T-cell (primary cell): ENCODE results near the gene TBC1D4. TPM values are rescaled to one million over a fixed set of nuclear protein-coding genes. Genes with fewer than 3 reads are reported as not detected.

ENCODE experiments used
- ATAC-seq, 4 experiments: fragments of 200-7000 bp in 3 of 4; fragments of 150-1000 bp in 1 of 4; cut with Tn5 transposase; replicated peaks in 1 of 4; 1 replicate in 3 of 4; 2 replicates in 1 of 4; pipeline ENCODE4 v1.10.0; 2021; ENCODE audit warnings: moderate library complexity in 3 of 4, mild to moderate bottlenecking in 2 of 4, moderate number of reproducible peaks in 1 of 4
- CTCF ChIA-PET, 2 donors: fragments of 300-600 bp; sonication (Branson Sonifier 250); formaldehyde crosslinking; loops; one replicate each; lab custom pipeline; 2022; ENCODE audit warnings: antibody characterized with exemption in 2 of 2; lab: Charles Lee
- POLR2A ChIA-PET, 2 donors: fragments of 300-600 bp; sonication (Branson Sonifier 250); formaldehyde crosslinking; loops; one replicate each; lab custom pipeline; 2022; ENCODE audit warnings: antibody characterized with exemption in 2 of 2; lab: Charles Lee
- DNase-seq, 35 experiments: peaks; one replicate each; pipeline versions ENCODE4 v3.0.0 to v3.0.0-alpha.2; 2013 to 2023
- H3K27ac ChIP-seq: one replicate; pipeline ENCODE4 v1.5.1; 2013; ENCODE audit warnings: low read length
- H3K27me3 ChIP-seq, 2 experiments: replicated peaks in 1 of 2; 1 replicate in 1 of 2; 2 replicates in 1 of 2; pipeline versions ENCODE4 v1.6.1 to v1.7.0; 2013; ENCODE audit warnings: low read length in 1 of 2, mixed read lengths in 1 of 2; ENCODE audit not compliant: control insufficient read depth in 2 of 2, insufficient read depth in 2 of 2; ENCODE audit errors: extremely low read depth in 1 of 2
- H3K36me3 ChIP-seq, 2 donors: 1 replicate in 1 of 2; 2 replicates in 1 of 2; pipeline versions ENCODE4 v1.6.1 to v1.7.0; 2013; ENCODE audit warnings: low read length in 1 of 2; ENCODE audit not compliant: control insufficient read depth in 2 of 2, insufficient read depth in 1 of 2; ENCODE audit errors: extremely low read depth in 1 of 2
- H3K4me1 ChIP-seq, 2 experiments: 1 replicate in 1 of 2; 2 replicates in 1 of 2; pipeline versions ENCODE4 v1.6.1 to v1.7.0; 2013; ENCODE audit warnings: low read length in 2 of 2, mixed read lengths in 1 of 2; ENCODE audit not compliant: insufficient read depth in 2 of 2, control insufficient read depth in 1 of 2; ENCODE audit errors: extremely low read depth in 1 of 2
- H3K4me3 ChIP-seq, 2 donors: 1 replicate in 1 of 2; 2 replicates in 1 of 2; pipeline versions ENCODE4 v1.5.1 to v1.7.0; 2013; ENCODE audit warnings: mild to moderate bottlenecking in 2 of 2, low read length in 1 of 2, moderate library complexity in 1 of 2; ENCODE audit not compliant: control insufficient read depth in 1 of 2; ENCODE audit errors: extremely low read depth in 1 of 2
- H3K9me3 ChIP-seq: 2 replicates; pipeline ENCODE4 v1.7.0; 2013
- H3K27ac Mint-ChIP-seq, 2 donors: one replicate each; pipeline ENCODE4 v1.8.0; 2020 to 2021; ENCODE audit warnings: mild to moderate bottlenecking in 2 of 2, mixed read lengths in 2 of 2
- H3K27me3 Mint-ChIP-seq, 2 donors: one replicate each; pipeline ENCODE4 v1.8.0; 2021 to 2022; ENCODE audit warnings: mixed read lengths in 2 of 2
- H3K36me3 Mint-ChIP-seq: one replicate; pipeline ENCODE4 v1.8.0; 2021; ENCODE audit warnings: mixed read lengths
- H3K4me1 Mint-ChIP-seq, 3 donors: one replicate each; pipeline ENCODE4 v1.8.0; 2020 to 2022; ENCODE audit warnings: mixed read lengths in 3 of 3, mild to moderate bottlenecking in 1 of 3
- H3K4me3 Mint-ChIP-seq, 3 donors: one replicate each; pipeline ENCODE4 v1.8.0; 2020 to 2022; ENCODE audit warnings: mild to moderate bottlenecking in 3 of 3, mixed read lengths in 3 of 3, moderate library complexity in 3 of 3
- H3K9me3 Mint-ChIP-seq, 3 donors: one replicate each; pipeline ENCODE4 v1.8.0; 2020 to 2022; ENCODE audit warnings: mixed read lengths in 3 of 3
- WGBS: methylation state at CpG from one replicate; pipeline ENCODE4 v1.1.5; 2013; ENCODE audit warnings: missing lambda C conversion rate; ENCODE audit not compliant: insufficient coverage; 5-methylcytosine and 5-hydroxymethylcytosine counted together
- total RNA-seq, 35 experiments: library from RNA in 6 of 35; stranded (reverse) in 6 of 35; fragments of 120-200 nt in 1 of 35; gene quantifications; one replicate each; pipeline versions ENCODE4 v1.2.1 to v1.2.4 and lab custom pipeline; 2013 to 2026

Gene TBC1D4
- total RNA-seq, 5 donors from 2014 or later (not counting 1 experiment from before 2014, with no cell fraction given), result 45.7 to 67.9 (median 56.8) TPM

GRCh38 chr13:75372923-75373841 is 108.8 kb downstream of the TBC1D4 start:
- no peak overlapping the region for H3K27ac Mint-ChIP-seq
- H3K4me1 Mint-ChIP-seq, result no peaks in the 10 kb centered on the region
- no peaks in the 10 kb centered on the region for H3K9me3 Mint-ChIP-seq
- ChIA-PET CTCF (interaction anchor here (0.5 to 1.8 kb wide), 5 partner anchors 9 to 323 kb away, joined by 3 to 6 read pairs (median 4); no protein-coding TSS in a partner anchor), POLR2A (interaction anchor here (0.6 kb wide), 2 partner anchors 32 to 1115 kb away, joined by 3 to 5 read pairs; no protein-coding TSS in a partner anchor)
- H3K4me3 Mint-ChIP-seq, result no peak overlapping the region
- Histone ChIP-seq H3K36me3 (no peaks in the 10 kb centered on the region), H3K4me1 (no peaks in the 10 kb centered on the region), H3K4me3 (no peak overlapping the region), H3K27me3 (no peaks in the 10 kb centered on the region), H3K27ac (no peak overlapping the region), H3K9me3 (no peaks in the 10 kb centered on the region)
- no peaks in the 10 kb centered on the region for H3K36me3 Mint-ChIP-seq
- 93% methylated on average over 2 of the region's 13 CpGs for WGBS
- no peak for ATAC-seq
- peaks cover 0 to 3% of the 10 kb centered on the region in 2 donors for H3K27me3 Mint-ChIP-seq
- no peak for DNase-seq

GRCh38 chr13:75372517-75372916 is 109.5 kb downstream of the TBC1D4 start:
- DNase-seq (peak in 3 of 35 experiments; percentile 8 to 60 (median 12)), ATAC-seq (peak in 3 of 4 experiments; percentile 62 to 69 (median 62))
- no peaks in the 10 kb centered on the region for H3K4me1 ChIP-seq
- H3K9me3 ChIP-seq, result no peaks in the 10 kb centered on the region
- WGBS, result no CpG with 5 or more reads among the region's 1 CpG
- Mint-ChIP-seq H3K27ac (no peak overlapping the region), H3K4me3 (no peak overlapping the region), H3K4me1 (no peaks in the 10 kb centered on the region), H3K36me3 (no peaks in the 10 kb centered on the region), H3K9me3 (no peaks in the 10 kb centered on the region), H3K27me3 (peaks cover 0 to 3% of the 10 kb centered on the region in 2 donors)
- no peak overlapping the region for H3K4me3 ChIP-seq
- CTCF ChIA-PET, result interaction anchor here (0.5 to 1.8 kb wide), 9 partner anchors 10 to 1994 kb away, joined by 3 to 6 read pairs (median 3); no protein-coding TSS in a partner anchor
- no peak overlapping the region for H3K27ac ChIP-seq
- POLR2A ChIA-PET, result interaction anchor here in 1 of 2 donors (0.6 kb wide), 2 partner anchors 33 to 504 kb away, joined by 3 to 5 read pairs; no protein-coding TSS in a partner anchor
- no peaks in the 10 kb centered on the region for H3K27me3 ChIP-seq
- H3K36me3 ChIP-seq, result no peaks in the 10 kb centered on the region

GRCh38 chr13:75371203-75371602 is 110.8 kb downstream of the TBC1D4 start:
- H3K36me3 ChIP-seq, result no peaks in the 10 kb centered on the region
- DNase-seq (no peak), ATAC-seq (no peak)
- Mint-ChIP-seq H3K4me3 (no peak overlapping the region), H3K9me3 (no peaks in the 10 kb centered on the region), H3K27me3 (peaks cover 3% of the 10 kb centered on the region in 2 donors), H3K4me1 (peaks cover under 1 to 1% (median under 1%) of the 10 kb centered on the region in 3 donors), H3K36me3 (no peaks in the 10 kb centered on the region), H3K27ac (no peak overlapping the region)
- H3K9me3 ChIP-seq, result no peaks in the 10 kb centered on the region
- ChIA-PET CTCF (interaction anchor here in 1 of 2 donors (1.1 to 1.7 kb wide), 2 partner anchors 8 to 14 kb away, joined by 3 to 5 read pairs; no protein-coding TSS in a partner anchor), POLR2A (no interaction called here)
- H3K27me3 ChIP-seq, result no peaks in the 10 kb centered on the region
- H3K4me1 ChIP-seq, result no peaks in the 10 kb centered on the region
- H3K27ac ChIP-seq, result no peak overlapping the region
- no peak overlapping the region for H3K4me3 ChIP-seq

- no peak overlapping the region for H3K4me3 Mint-ChIP-seq
- WGBS, result 50% methylated on average over 1 of the region's 1 CpG
- Histone ChIP-seq H3K9me3 (no peaks in the 10 kb centered on the region), H3K4me3 (no peak overlapping the region), H3K27ac (no peak overlapping the region), H3K27me3 (no peaks in the 10 kb centered on the region), H3K36me3 (no peaks in the 10 kb centered on the region), H3K4me1 (no peaks in the 10 kb centered on the region)
- ChIA-PET POLR2A (no interaction called here), CTCF (interaction anchor here in 1 of 2 donors (1.1 to 1.7 kb wide), 2 partner anchors 8 to 14 kb away, joined by 3 to 5 read pairs; no protein-coding TSS in a partner anchor)
- H3K36me3 Mint-ChIP-seq, result no peaks in the 10 kb centered on the region
- peaks cover 4 to 6% (median 5%) of the 10 kb centered on the region in 3 donors for H3K4me1 Mint-ChIP-seq
- peaks cover 3 to 6% of the 10 kb centered on the region in 2 donors for H3K27me3 Mint-ChIP-seq
- DNase-seq (no peak), ATAC-seq (no peak)
- H3K27ac Mint-ChIP-seq, result no peak overlapping the region
- no peaks in the 10 kb centered on the region for H3K9me3 Mint-ChIP-seq
These were observed 111.2 kb downstream of the TBC1D4 start for GRCh38 chr13:75370774-75371173.

GRCh38 chr13:75369981-75370380 is 112.0 kb downstream of the TBC1D4 start:
- ChIA-PET CTCF (interaction anchor here in 1 of 2 donors (0.7 to 1.7 kb wide), 3 partner anchors 9 to 42 kb away, joined by 3 to 5 read pairs (median 3); no protein-coding TSS in a partner anchor), POLR2A (no interaction called here)
- DNase-seq (no peak), ATAC-seq (no peak)
- H3K4me1 Mint-ChIP-seq, result peaks cover 6 to 10% (median 8%) of the 10 kb centered on the region in 3 donors
- H3K27ac Mint-ChIP-seq, result no peak overlapping the region
- peaks cover 3 to 6% of the 10 kb centered on the region in 2 donors for H3K27me3 Mint-ChIP-seq
- H3K9me3 Mint-ChIP-seq, result no peaks in the 10 kb centered on the region
- Histone ChIP-seq H3K27me3 (no peaks in the 10 kb centered on the region), H3K9me3 (no peaks in the 10 kb centered on the region), H3K4me3 (no peak overlapping the region), H3K4me1 (no peaks in the 10 kb centered on the region), H3K36me3 (no peaks in the 10 kb centered on the region), H3K27ac (no peak overlapping the region)
- 94% methylated on average over 3 of the region's 3 CpGs for WGBS
- no peak overlapping the region for H3K4me3 Mint-ChIP-seq
- no peaks in the 10 kb centered on the region for H3K36me3 Mint-ChIP-seq

DNA sequence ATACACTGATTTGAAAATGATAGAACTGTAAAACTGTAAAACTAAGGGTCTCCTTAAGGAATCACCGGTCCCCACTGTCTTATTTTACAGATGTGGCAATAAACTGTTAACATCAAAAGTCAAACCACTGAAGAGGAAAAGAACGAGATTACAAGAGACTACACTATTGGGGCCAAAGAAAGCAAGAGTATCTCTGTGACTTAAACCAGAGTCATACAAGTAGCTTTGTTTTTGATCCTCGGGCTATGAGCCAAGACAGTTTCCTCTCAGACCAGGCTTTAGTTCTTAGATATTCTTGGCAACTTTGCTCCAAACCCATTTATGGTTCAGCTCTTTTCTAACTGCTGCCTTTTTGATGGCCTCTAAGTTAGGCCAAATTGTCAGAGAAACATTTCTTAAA is 113.8 kb downstream of the TBC1D4 start:
- DNase-seq (no peak), ATAC-seq (no peak)
- H3K36me3 ChIP-seq, result no peaks in the 10 kb centered on the region
- H3K27me3 Mint-ChIP-seq, result peaks cover 0 to 6% of the 10 kb centered on the region in 2 donors
- no peak overlapping the region for H3K27ac Mint-ChIP-seq
- H3K27me3 ChIP-seq, result no peaks in the 10 kb centered on the region
- no peaks in the 10 kb centered on the region for H3K9me3 Mint-ChIP-seq
- H3K27ac ChIP-seq, result no peak overlapping the region
- peaks cover 6 to 10% (median 8%) of the 10 kb centered on the region in 3 donors for H3K4me1 Mint-ChIP-seq
- no peaks in the 10 kb centered on the region for H3K9me3 ChIP-seq
- no peaks in the 10 kb centered on the region for H3K4me1 ChIP-seq
- CTCF ChIA-PET, result interaction anchor here in 1 of 2 donors (0.6 to 4.1 kb wide), 4 partner anchors 8 to 52 kb away, joined by 3 to 18 read pairs (median 4); no protein-coding TSS in a partner anchor
- WGBS, result 38% methylated on average over 1 of the region's 3 CpGs
- no peaks in the 10 kb centered on the region for H3K36me3 Mint-ChIP-seq
- no peak overlapping the region for H3K4me3 Mint-ChIP-seq
- POLR2A ChIA-PET, result no interaction called here
- H3K4me3 ChIP-seq, result no peak overlapping the region
